Bronchial epithelial cell (primary cell): ENCODE results near the gene MAMDC4. TPM values are rescaled to one million over a fixed set of nuclear protein-coding genes. Genes with fewer than 3 reads are reported as not detected.
"Not testable (repeated sequence)": the region's sequence is repeated elsewhere in the genome, so short reads cannot be mapped to it uniquely, and the experiment has no call there.

Experiments
- DNase-seq: peaks from one replicate; pipeline ENCODE4 v3.0.0-alpha.2; 2010; ENCODE audit warnings: low read depth
- FAIRE-seq: peaks from 2 replicates; lab custom pipeline; 2011; peaks lifted over from hg19 to GRCh38; lab: Jason Lieb, UNC
- H3K27me3 ChIP-seq: 2 replicates; pipeline ENCODE4 v1.5.1; 2011; ENCODE audit warnings: low read length; ENCODE audit not compliant: control insufficient read depth, insufficient read depth
- H3K36me3 ChIP-seq: 2 replicates; pipeline ENCODE4 v1.5.1; 2011; ENCODE audit warnings: low read length; ENCODE audit not compliant: control insufficient read depth, insufficient read depth
- H3K4me3 ChIP-seq: 2 replicates; pipeline ENCODE4 v1.5.1; 2011; ENCODE audit warnings: mild to moderate bottlenecking, low read depth, low read length, control low read depth
- total RNA-seq: library from RNA; depleted of rRNA; stranded (reverse); fragments of >200 nt; gene quantifications from 2 replicates; pipeline ENCODE4 v1.2.1, GENCODE V29; 2014
- TF ChIP-seq, protein P1 (sequence below): IDR thresholded peaks from 2 replicates; pipeline ENCODE4 v1.5.1; 2011; ENCODE audit warnings: mild to moderate bottlenecking, moderate library complexity, low read length, control low read depth, inconsistent platforms; ENCODE audit not compliant: insufficient read depth, severe bottlenecking

MAMDC4 gene
- total RNA-seq, 1 donor from 2014 or later = 1.1 TPM

DNA sequence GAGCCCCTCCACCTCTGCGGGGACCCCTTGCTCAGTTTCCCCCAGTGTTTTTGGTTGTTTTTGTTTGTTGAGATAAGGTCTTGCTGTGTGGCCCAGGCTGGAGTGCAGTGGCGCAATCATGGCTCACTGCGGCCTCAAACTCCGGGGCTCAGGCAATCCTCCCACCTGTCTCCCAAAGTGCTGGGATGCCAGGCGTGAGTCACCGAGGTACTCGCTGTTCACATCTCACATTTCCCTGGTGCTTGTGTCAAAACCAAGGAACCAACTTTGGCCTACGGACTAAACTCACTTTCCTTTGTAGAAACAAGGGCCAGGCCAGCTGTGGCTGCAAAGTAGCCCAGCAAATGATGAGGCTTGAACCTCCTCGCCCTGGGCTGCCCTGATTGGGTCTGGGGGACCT lies 19.6 kb upstream of the MAMDC4 start:
- Histone ChIP-seq H3K4me3 (no peak overlapping the region), H3K27me3 (no peaks in the 10 kb centered on the region), H3K36me3 (peaks cover 22% of the 10 kb centered on the region)
- FAIRE-seq = no peak
- TF ChIP-seq, protein P1, sequence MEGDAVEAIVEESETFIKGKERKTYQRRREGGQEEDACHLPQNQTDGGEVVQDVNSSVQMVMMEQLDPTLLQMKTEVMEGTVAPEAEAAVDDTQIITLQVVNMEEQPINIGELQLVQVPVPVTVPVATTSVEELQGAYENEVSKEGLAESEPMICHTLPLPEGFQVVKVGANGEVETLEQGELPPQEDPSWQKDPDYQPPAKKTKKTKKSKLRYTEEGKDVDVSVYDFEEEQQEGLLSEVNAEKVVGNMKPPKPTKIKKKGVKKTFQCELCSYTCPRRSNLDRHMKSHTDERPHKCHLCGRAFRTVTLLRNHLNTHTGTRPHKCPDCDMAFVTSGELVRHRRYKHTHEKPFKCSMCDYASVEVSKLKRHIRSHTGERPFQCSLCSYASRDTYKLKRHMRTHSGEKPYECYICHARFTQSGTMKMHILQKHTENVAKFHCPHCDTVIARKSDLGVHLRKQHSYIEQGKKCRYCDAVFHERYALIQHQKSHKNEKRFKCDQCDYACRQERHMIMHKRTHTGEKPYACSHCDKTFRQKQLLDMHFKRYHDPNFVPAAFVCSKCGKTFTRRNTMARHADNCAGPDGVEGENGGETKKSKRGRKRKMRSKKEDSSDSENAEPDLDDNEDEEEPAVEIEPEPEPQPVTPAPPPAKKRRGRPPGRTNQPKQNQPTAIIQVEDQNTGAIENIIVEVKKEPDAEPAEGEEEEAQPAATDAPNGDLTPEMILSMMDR = no peak
- DNase-seq = no peak

DNA sequence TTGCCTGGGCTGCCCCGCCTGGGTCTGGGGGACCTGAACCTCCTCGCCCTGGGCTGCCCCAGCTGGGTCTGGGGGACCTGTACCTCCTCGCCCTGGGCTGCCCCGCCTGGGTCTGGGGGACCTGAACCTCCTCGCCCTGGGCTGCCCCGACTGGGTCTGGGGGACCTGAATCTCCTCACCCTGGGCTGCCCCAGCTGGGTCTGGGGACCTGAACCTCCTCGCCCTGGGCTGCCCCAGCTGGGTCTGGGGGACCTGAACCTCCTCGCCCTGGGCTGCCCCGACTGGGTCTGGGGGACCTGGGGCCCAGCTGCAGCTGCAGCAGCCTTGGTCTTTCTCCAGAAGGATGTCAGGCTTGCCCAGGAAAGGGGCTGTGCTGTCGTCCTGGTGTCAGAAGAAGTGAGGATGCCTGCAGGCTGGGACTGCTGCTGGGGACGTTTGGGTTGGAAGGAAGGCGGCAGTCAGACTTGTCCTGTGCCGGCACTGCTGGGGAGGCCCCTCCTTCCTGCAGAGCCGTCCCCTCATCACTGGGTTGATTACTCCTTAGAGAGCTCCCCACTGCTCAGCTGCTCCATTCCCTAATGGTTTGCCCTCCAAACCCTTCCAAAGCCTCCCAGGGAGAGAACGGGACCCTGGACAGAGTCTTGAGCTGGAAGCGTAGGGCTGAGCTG lies 18.6 kb upstream of the MAMDC4 start:
- H3K4me3 ChIP-seq, FAIRE-seq, H3K27me3 ChIP-seq, DNase-seq: not testable (repeated sequence)
- H3K36me3 ChIP-seq = peaks cover 20% of the 10 kb centered on the region

DNA sequence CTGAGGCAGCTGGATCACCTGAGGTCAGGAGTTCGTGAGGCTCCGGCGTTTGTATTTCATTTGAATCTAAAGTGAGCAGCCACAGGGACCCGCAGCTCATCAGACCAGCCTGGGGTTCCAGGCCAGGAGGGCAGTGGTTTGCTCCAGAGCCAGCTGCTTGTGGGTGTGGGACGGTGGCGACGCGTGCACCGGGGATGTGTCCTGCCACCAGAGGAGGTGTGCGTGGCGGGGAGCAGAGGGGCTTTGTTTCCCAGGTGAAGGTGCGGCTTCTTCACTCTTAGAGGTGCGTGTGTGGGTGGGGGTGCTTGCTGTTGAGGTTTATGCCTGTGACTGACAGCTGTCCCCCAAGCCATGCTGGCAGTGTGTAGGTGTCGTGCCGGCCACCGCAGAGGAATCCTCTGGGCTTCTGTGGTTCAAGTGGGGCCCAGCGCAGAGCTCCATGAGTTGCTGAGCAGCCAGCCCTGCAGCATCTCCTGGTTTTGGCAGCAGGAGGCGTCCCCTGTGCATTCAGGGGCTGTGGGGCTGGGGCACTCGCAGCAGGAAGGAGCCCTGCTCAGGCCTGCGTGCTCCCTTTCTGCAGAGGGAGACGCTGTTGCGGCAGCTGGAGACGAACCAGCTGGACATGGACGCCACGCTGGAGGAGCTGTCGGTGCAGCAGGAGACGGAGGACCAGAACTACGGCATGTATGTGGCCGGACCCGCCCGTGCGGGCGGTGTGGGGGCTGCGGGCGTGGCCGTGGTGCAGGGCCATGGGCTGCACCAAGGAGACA lies 16.8 kb upstream of the MAMDC4 start:
- Histone ChIP-seq H3K36me3 (peaks cover 10% of the 10 kb centered on the region), H3K4me3 (no peak overlapping the region), H3K27me3 (no peaks in the 10 kb centered on the region)
- FAIRE-seq (no peak), DNase-seq (no peak)
- TF ChIP-seq, protein P1 = no peak

DNA sequence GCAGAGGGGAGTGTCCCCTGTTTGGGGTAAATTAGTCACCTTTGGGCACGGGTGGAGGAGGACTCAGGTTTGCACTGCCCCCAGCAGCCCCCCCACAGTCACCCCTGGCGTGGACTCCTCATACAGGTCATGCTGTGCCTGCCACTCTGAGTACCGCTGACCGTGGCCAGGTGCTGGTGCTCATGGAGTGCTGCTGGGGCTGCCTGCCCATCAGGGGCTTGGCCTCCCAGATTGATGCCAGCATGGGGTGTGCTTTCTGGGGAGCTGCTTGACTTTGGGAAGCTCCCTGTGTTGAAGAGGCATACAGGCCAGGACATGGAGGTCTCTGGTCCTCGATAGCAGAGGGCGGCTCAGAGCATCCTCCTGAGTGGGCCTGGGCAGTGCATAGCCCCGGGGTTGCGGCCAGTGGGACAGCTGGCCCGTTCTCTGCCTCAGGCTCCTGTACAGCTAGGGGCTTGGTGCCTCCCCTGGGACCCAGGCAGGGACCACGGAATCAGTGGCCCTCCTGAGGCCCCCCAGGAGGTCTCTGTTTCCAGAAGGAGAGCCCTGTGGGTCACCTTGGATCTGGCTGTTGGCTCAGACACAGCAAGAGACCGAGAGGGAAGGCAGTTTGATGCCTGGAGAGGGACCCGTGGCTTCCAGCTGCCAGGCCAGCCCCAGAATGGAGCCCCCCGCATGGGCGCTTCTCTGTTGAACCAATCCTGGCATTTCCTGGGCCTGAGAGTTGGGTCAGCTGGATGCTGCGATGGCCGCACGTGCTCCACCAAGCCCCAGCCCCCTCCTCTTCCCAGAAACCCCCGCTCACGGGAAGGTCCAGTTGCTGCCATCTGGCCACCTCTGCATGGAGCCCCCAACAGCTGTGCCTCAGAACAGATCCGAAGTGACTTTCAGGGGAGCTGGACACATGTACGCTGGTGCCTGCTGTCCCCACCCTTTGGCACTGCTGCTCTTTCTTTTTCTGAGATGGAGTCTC lies 15.9 kb upstream of the MAMDC4 start:
- no peak for FAIRE-seq
- no peaks in the 10 kb centered on the region for H3K27me3 ChIP-seq
- H3K4me3 ChIP-seq = no peak overlapping the region
- DNase-seq = no peak
- peaks cover 8% of the 10 kb centered on the region for H3K36me3 ChIP-seq
- TF ChIP-seq, protein P1 = no peak

DNA sequence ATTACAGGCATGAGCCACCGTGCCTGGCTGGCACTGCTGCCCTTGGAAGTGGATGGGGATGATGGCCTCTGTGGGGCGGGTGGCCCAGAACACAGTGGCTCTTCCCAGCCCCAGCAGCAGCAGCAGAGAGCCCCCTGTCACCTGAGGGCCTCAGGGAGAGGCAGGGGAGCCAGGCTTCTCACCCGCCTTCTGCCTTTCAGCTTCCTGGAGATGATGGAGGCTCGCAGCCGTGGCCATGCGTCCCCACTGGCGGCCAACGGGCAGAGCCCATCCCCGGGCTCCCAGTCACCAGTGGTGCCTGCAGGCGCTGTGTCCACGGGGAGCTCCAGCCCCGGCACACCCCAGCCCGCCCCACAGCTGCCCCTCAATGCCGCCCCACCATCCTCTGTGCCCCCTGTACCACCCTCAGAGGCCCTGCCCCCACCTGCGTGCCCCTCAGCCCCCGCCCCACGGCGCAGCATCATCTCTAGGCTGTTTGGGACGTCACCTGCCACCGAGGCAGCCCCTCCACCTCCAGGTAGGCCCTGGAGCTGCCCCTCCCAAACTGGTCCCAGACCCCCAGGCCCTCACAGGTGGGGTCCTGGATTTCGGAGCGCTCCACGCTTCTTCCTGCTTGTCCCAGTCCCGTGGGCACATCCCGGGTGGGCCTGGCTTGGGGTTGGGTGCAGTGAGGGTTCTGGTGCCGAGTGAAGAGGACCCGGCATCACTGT lies 14.8 kb upstream of the MAMDC4 start:
- DNase-seq (no peak), FAIRE-seq (no peak)
- TF ChIP-seq, protein P1 = no peak
- no peaks in the 10 kb centered on the region for H3K27me3 ChIP-seq
- peaks cover 5% of the 10 kb centered on the region for H3K36me3 ChIP-seq
- H3K4me3 ChIP-seq = no peak overlapping the region

DNA sequence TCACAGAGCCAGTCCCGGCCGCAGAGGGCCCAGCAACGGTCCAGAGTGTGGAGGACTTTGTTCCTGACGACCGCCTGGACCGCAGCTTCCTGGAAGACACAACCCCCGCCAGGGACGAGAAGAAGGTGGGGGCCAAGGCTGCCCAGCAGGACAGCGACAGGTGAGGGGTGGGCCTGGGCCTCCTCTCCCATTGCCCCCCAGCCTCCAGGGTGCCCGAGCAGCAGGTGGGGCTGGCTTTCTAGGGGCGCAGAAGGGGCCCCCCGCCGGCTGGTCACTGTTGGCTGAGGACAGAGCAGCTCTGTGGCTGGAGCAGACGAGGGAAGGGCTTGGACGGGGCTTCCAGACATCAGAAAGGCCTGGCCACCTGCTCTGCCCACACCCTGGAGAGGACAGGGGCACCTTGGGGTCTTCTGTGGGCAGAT lies 14.3 kb upstream of the MAMDC4 start:
- FAIRE-seq, DNase-seq, H3K4me3 ChIP-seq, H3K27me3 ChIP-seq, H3K36me3 ChIP-seq: not testable (repeated sequence)
